Purkinje cell (primary cell): ENCODE results near the gene ENO2. TPM values are rescaled to one million over a fixed set of nuclear protein-coding genes. Genes with fewer than 3 reads are reported as not detected.

ENCODE experiments used
- polyA plus RNA-seq: library from polyadenylated mRNA; unstranded; fragments of >200 nt; fragmentation: Nextera tagmentation; gene quantifications from 2 replicates; pipeline ENCODE4 v1.2.1, GENCODE V29; 2014

Gene ENO2
- polyA plus RNA-seq: 224 and 335 TPM in 2 replicates

DNA sequence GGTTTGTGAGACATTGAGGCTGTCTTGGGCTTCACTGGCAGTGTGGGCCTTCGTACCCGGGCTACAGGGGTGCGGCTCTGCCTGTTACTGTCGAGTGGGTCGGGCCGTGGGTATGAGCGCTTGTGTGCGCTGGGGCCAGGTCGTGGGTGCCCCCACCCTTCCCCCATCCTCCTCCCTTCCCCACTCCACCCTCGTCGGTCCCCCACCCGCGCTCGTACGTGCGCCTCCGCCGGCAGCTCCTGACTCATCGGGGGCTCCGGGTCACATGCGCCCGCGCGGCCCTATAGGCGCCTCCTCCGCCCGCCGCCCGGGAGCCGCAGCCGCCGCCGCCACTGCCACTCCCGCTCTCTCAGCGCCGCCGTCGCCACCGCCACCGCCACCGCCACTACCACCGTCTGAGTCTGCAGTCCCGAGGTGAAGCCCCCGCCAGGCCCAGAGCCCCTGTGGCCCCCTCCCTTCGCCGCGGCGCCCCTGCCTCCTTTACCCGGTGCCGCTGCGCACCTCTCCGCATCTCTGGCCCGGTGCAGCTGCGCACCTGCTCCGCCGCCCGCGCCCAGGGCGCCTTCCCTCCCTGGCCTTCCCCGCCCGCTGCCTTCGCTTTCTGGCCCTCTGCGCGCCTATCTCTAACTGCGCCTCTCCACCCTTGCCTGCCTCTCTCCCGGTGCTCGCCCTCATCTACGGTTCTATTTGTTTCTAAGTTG is at the start of gene ENO2:
Gene ENO2, plus strand, starts transcription at position 335 of the 701 bp plus-strand sequence. CDS start 1,253 bp downstream, outside the sequence.

DNA sequence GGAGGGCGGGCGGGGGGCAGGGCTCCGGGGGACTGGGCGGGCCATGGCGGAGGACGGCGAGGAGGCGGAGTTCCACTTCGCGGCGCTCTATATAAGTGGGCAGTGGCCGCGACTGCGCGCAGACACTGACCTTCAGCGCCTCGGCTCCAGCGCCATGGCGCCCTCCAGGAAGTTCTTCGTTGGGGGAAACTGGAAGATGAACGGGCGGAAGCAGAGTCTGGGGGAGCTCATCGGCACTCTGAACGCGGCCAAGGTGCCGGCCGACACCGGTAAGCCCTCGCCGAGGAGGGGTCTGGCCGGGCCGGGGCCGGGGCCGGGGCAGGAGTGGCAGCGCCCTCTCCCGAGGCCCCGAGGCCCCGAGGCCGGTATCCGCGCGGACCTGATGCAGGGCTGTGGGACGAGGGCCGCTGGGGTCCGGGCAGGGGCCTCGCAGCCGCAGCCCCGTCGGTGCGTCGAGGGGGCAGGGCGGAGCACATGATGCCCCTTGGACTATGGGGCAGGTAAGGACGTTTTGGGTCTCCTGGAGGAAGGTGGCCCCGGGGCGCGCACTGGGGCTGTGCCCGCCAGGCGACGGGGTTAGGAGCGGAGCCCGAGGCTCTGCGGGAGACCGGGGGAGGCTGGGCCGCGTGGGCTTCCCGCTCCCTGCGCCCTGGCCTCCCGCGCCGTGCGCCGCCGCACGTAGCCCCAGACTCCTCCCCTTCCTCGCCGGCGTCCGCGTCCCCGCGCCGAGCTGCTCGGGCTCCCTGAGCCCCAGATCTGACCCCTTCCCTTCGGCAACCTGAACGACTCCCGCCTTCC is 46.8 kb upstream of the ENO2 start, which contains the start of gene TPI1:
Gene TPI1, plus strand, starts transcription at position 119 of the 798 bp plus-strand sequence. Its CDS starts 36 bp downstream, at position 155.

DNA sequence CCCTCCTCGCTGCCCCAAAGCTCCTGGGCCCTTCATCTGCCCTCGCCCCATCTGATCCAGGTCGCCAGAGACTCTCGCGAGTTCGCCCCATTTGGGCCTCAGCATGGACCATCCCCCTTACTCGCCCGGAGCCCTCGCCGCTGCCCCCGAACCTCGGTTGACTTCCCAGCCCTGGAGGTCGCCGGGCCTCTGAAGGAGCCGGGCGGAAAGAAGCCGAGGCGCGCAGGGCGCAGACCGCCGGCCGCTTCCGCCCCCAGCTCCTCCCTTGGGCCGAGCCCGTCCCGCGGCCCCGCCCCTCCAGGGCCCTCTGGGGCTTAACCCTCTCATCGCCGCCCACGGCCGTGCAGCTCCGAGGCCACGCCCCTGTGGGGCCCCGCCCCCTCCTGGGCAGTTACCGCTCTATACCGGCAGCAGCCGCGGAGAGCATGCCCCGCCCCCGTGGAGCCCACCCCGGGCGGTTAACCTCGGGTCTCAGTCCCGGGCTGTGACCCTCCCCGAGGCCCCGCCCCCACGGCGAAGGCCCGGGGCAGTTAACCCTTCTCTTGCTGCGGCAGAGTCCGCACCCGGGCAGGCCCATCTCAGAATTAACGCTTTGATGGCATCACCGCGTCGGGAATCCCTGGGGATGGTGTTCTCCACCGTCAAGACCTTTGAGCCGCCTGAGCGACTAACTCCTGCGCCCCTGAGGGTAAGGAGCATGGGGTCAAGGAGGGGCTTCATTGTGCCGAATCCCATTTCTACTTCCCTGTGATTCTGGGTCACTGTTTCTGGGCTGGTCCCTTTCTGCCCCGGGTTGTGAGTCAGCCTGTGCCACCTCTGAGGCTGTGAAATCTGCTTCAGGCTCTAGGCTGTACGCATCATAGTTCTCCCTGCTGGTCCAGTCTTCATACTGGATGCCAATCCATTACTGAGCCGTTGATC is 41.0 kb upstream of the ENO2 start, which contains the start of gene SPSB2:
Gene SPSB2, minus strand, starts transcription at position 210 of the 921 bp plus-strand sequence. CDS start 402 bp downstream, outside the sequence.

DNA sequence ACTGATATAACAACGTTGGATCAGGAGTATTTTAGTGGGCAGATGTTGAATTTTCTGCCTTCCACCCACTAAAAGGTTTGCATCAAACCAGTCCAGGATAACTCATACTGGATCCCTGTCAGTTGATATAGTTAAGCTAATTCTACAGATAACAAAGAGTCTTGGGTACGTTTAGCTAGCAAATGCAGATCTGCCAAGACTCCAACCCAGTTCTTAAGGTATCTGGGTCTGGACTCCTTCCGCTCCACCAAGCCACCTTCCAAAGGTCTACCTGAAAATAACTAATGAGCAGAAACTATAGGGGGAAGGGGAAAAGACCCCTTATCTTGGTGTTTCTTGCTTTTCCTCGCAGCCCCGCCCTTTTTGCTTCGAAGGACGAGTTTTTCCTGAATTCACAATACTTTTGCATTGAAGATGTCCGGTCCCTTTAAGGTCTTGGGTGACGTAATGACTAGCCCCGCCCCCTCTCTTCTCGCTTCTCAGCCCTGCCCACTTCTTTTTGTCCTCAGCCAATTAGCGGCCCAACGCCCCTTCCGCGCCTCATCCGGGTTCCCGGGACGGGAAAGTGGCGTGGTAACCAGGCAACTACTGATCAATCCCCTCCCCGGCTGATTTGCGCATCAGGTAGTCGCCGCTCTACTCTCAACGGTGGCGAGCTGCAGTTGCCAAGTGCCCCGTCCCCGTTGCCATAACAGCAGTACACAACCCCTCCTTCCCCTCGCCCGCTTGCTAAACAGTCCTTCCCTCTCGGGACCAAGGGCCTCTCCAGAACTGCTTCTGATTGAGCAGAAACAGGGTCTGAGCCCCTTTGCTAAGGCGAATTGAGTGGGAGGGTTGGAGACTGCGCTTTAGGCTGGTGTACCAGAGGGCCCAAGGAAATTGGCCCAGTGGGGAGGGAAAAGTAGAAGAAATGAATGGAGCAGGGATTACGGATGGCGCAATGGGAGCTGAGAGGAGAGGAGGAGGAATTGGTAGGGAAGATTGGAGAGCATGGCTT is 9.8 kb upstream of the ENO2 start, which contains the start of gene LRRC23:
Gene LRRC23, plus strand, starts transcription at position 543 of the 997 bp plus-strand sequence. CDS start 812 bp downstream, outside the sequence.

DNA sequence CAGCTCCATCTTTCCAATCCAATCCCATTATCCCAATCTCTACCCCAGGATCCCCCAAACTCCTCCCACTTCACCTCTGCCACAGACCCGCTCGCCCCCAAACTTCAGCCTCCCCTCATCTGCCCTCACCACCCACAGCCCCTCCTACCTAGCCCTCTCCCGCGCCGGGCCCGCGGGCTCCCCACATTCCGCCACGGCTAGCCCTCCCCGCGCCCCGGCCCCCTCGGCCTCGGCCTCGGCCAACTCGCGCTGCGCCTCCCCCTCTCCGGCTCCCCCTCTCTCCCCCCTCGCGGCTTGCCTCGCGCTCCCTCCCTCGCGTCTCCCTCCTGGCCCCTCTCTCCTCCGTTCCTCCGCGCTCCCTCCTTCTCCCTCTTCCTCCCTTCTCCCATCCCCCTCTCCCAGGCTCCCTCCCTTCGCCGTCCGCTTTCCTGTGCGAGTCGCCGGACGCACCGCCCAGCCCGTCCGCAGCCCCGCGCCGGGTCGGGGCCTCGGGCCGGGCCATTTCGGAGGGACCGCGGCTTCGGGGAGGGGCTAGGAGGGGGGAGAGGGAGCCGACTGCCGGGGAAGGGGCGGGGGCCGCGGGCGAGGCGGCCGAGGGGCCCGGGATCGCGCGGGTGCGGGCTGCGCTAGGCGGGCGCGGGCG is 13.1 kb downstream of the ENO2 start, which contains the start of gene ATN1:
Gene ATN1, plus strand, starts transcription at position 581 of the 643 bp plus-strand sequence. CDS start 6,043 bp downstream, outside the sequence.

DNA sequence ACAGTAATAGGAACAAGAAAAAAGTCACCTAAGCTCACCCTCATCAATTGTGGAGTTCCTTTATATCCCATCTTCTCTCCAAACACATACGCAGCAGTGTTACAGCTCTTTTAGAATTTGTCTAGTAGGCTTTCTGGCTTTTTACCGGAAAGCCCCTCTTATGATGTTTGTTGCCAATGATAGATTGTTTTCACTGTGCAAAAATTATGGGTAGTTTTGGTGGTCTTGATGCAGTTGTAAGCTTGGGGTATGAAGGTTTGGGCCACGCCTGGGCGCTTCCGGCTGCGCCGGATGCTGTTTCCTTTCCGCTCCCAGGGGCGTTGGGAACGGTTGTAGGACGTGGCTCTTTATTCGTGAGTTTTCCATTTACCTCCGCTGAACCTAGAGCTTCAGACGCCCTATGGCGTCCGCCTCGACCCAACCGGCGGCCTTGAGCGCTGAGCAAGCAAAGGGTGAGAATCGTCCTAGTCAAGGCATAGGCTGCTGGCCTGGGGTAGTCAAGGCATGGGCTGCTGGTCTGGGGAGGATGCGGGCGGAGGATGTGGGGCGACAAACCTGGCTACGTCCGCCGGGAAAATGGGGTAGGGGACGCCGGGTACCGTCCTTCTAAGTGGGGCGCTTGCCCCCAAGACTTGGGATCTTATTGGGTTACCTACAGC is 29.5 kb downstream of the ENO2 start, which contains the start of the genes C12orf57 and RNU7-1:
Gene C12orf57, plus strand, starts transcription at position 301 of the 659 bp plus-strand sequence. Its CDS starts 100 bp downstream, at position 401.
Gene RNU7-1, plus strand, starts transcription at position 95 of the 659 bp plus-strand sequence.

DNA sequence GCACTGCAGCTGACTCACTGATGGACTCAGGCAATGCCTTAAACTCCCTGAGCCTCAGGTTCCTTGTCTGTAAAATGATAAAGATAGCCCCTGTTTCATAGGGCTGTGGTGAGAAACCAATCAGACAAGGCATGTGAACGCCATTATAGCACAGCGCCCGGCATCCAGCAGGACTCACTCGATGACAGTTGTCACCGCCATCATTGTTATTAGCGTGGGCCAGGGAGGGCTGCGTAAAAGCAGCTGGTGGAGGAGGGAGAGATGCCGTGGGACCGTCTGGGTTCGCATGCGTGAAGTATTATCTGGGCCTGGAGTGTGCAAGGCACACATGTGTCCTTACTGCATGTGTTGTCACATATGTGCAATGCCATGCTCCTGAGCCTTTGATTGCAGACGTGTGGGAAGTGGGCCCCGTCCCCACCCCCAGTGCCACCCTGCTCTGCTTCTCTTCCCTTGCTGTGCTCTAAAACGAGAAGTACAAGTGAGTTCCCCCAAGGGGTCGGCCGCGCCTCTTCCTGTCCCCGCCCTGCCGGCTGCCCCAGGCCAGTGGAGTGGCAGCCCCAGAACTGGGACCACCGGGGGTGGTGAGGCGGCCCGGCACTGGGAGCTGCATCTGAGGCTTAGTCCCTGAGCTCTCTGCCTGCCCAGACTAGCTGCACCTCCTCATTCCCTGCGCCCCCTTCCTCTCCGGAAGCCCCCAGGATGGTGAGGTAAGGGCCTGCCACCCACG is 36.6 kb downstream of the ENO2 start, which contains the start of gene PTPN6:
Gene PTPN6, plus strand, starts transcription at position 546 of the 730 bp plus-strand sequence. Its CDS starts 157 bp downstream, at position 703.

Other genes with a start within 250 kb of the ENO2 start
- 2.3 and 2.8 TPM in 2 replicates for gene ZNF384, start 225.2 kb upstream of the ENO2 start, polyA plus RNA-seq
- gene PIANP, start 213.8 kb upstream of the ENO2 start, polyA plus RNA-seq: 15.3 and 29.7 TPM in 2 replicates
- gene COPS7A, start 190.5 kb upstream of the ENO2 start, polyA plus RNA-seq: 52.4 and 53.2 TPM in 2 replicates
- 161 and 204 TPM in 2 replicates for gene MLF2, start 161.4 kb upstream of the ENO2 start, polyA plus RNA-seq
- 10.0 and 10.3 TPM in 2 replicates for gene PTMS, start 148.2 kb upstream of the ENO2 start, polyA plus RNA-seq
- gene LAG3, start 142.1 kb upstream of the ENO2 start, polyA plus RNA-seq: not detected in 2 replicates
- 0.27 and 1.4 TPM in 2 replicates for gene CD4, start 125.1 kb upstream of the ENO2 start, polyA plus RNA-seq
- 3.8 and 14.6 TPM in 2 replicates for gene GPR162, start 92.8 kb upstream of the ENO2 start, polyA plus RNA-seq
- gene P3H3, start 86.2 kb upstream of the ENO2 start, polyA plus RNA-seq: 0.34 and 1.6 TPM in 2 replicates
- gene GNB3, start 73.7 kb upstream of the ENO2 start, polyA plus RNA-seq: 0.29 and 1.1 TPM in 2 replicates
- gene CDCA3, start 63.3 kb upstream of the ENO2 start, polyA plus RNA-seq: 0.21 and 0.51 TPM in 2 replicates
- 10.5 and 14.9 TPM in 2 replicates for gene USP5, start 62.4 kb upstream of the ENO2 start, polyA plus RNA-seq
- gene TPI1, start 47.0 kb upstream of the ENO2 start, polyA plus RNA-seq: 1,435 and 2,077 TPM in 2 replicates
- 0.55 TPM in 1 of 2 replicates, not detected in the other for gene SPSB2, start 41.3 kb upstream of the ENO2 start, polyA plus RNA-seq
- gene LRRC23, start 9.8 kb upstream of the ENO2 start, polyA plus RNA-seq: 3.5 and 6.7 TPM in 2 replicates
- gene ATN1, start 13.4 kb downstream of the ENO2 start, polyA plus RNA-seq: 1.6 and 2.4 TPM in 2 replicates
- gene RNU7-1, start 29.2 kb downstream of the ENO2 start, polyA plus RNA-seq: not detected in 2 replicates
- gene C12orf57, start 29.4 kb downstream of the ENO2 start, polyA plus RNA-seq: 313 and 357 TPM in 2 replicates
- gene PTPN6, start 36.8 kb downstream of the ENO2 start, polyA plus RNA-seq: 0.39 TPM in 1 of 2 replicates, not detected in the other
- gene PHB2, start 56.1 kb downstream of the ENO2 start, polyA plus RNA-seq: 66.1 and 89.6 TPM in 2 replicates
- 36.1 and 37.1 TPM in 2 replicates for gene EMG1, start 56.3 kb downstream of the ENO2 start, polyA plus RNA-seq
- 4.4 and 5.9 TPM in 2 replicates for gene LPCAT3, start 103.9 kb downstream of the ENO2 start, polyA plus RNA-seq
- 9.1 and 16.7 TPM in 2 replicates for gene C1S, start 146.1 kb downstream of the ENO2 start, polyA plus RNA-seq
- gene C1R, start 177.9 kb downstream of the ENO2 start, polyA plus RNA-seq: 0.78 and 8.0 TPM in 2 replicates
- 2.8 and 4.1 TPM in 2 replicates for gene C1RL, start 194.6 kb downstream of the ENO2 start, polyA plus RNA-seq
- gene RBP5, start 214.3 kb downstream of the ENO2 start, polyA plus RNA-seq: 1.4 TPM in 1 of 2 replicates, not detected in the other
- 125 and 134 TPM in 2 replicates for gene CLSTN3, start 215.8 kb downstream of the ENO2 start, polyA plus RNA-seq